Measurements from ENCODE around the gene PRRG1.
A peak's percentile ranks its signal among the peaks of the same experiment; 100 is the strongest.
"Not testable (repeated sequence)": the region's sequence is repeated elsewhere in the genome, so short reads cannot be mapped to it uniquely, and the experiment has no call there.

The PRRG1 gene

DNA sequence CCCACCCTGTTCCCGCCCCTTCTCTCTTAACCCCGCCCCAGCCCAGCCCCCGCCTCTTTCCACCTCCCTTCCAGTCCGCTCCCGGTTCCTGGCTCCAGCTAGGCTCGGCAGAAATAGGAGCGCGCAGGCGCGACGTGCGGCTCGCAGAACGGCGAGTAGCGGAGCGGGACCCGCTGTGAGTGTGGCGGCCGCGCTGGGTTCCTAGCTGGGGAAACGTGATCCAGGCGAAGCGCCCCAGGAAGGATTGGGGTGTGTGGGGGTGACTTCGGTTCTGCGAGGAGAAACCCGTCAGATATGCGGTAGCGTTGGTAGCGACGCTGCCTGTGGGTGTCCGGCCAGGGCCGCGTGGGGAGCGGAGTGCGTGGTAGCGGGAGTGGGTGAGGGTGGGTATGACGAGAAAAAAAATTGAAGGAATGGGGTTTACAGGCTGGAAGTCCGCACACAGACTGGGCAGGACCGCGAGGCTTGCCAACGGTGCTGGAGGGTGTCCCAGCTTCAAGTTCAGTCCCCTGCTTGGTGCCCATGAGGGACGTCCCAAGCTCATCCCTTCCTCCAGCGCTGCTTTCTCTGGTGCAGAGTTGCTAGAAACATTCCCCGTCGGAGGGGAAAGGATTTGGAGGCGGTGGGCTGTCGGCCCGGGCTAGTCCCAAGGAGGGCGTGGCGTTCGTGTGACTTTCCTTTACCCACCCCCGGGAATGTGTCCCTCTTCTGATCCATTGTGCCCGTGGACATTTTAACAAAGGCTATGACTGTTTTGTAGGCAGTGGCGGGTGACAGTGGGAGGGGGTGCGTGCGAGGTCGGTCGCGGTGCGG lies at the start of gene PRRG1:
PRRG1 (plus strand) TSS at position 144 of the 813 bp plus-strand sequence. CDS start 56,886 bp downstream, outside the sequence.
- DNase-seq (ENCODE audit: low spot score) = peak; percentile 71
- no peak for FAIRE-seq

DNA sequence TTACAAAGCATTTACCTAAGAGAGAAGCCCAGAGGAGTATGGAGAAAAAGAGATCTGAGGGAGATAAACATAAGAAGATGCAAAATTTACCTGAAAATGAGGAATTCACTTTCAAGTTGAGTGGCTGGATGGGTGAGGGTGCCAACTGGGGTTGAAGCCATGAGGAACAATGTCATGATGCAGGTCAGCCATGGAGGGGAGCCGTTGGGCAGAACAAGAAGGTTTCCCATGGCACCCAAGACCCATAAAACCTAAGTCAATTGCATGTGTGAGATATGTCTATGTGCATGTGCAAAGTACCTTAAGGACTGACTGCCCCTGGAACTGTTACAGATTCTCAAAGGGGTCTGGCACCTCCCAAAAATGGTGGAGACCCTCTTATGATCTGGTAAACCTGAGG lies 46.6 kb upstream of the PRRG1 start:
- FAIRE-seq (no peak), DNase-seq (ENCODE audit: low spot score) (no peak)

DNA sequence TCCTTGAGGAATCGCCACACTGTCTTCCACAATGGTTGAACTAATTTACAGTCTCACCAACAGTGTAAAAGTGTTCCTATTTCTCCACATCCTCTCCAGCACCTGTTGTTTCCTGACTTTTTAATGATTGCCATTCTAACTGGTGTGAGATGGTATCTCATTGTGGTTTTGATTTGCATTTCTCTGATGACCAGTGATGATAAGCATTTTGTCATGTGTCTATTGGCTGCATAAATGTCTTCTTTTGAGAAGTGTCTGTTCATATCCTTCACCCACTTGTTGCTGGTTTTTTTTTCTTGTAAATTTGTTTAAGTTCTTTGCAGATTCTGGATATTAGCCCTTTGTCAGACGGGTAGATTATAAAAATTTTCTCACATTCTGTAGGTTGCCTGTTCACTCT lies 43.9 kb upstream of the PRRG1 start:
- FAIRE-seq; DNase-seq (ENCODE audit: low spot score): not testable (repeated sequence)

DNA sequence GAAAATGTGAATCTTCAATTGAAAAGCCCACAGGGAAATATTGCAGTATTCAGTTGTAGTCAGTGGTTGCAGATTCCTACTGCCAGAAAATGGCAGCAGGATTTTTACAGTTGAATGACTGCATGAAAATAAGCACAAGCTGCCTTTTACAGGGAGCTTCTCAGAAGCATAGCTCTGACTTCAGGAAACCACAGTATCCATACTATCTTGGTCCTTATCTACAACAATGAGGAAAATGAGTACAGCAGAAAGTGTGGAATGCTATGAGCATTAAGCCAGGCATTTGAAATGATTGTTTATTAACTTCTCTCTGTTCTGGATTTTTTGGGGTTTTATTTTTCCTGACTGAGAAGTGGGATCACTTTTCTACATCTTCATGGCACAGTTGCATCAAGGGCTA lies 34.6 kb upstream of the PRRG1 start:
- DNase-seq (ENCODE audit: low spot score) (no peak), FAIRE-seq (no peak)

DNA sequence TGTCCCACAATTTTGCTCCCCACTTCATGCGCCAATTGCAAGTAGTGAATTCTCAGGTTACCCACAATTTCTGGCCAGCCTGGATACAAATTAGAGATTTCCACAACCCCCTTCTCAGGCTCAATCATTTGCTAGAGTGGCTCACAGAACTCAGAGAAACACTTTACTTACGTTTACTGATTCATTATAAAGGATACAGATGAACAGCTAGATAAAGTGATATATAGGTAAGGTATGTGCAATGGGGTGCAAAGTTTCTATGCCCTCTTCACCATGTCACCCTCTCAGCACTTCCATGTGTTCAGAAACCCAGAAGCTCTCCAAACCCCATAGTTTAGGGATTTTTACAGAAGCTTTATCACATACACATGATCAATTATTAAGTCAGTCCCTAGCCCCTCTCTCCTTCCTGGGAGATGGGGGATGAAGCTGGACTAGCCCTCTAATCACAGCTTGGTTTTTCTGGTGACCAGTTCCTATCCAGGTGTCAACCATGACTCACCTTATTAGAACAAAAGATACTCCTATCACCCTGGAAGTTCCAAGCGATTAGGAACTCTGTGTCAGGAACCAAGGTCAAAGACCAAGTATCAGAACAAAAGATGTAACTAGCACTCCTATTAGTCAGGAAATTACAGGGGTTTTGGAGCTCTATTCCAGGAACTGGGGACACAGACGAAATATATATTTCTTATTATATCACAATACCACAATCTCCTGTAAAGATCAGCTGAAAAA lies 33.5 kb upstream of the PRRG1 start:
- DNase-seq (ENCODE audit: low spot score) = no peak
- no peak for FAIRE-seq

DNA sequence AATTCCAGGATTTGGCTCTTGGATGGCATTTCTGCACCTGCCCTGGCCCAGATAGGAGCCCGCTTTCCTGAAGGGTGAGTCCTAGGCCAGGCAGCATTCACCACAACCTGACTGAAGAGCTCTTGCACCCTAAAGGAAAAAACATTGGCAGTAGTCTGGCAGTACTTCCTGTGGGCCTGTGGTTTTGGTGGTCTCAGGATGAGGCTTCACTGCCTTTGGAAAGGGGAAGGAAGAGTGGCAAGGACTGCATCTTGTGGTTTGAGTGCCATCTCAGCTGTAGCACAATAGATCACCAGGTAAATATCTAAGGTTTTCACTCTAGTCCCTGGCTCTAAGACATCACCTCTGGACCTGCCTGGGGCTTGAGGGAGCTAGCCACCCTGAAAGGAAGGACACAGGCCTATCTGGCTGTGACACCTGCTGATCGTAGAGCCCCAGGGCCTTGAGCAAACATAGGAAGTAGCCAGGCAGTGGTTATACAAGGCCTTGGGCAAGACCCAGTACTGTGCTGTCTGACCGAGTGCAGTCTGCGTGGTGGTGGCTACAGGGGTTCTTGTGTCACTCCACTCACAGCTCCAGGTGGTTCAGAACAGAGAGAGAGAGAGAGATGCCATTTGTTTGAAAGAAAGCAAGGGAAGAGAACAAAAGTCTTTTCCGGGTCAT lies 28.5 kb upstream of the PRRG1 start:
- no peak for FAIRE-seq

DNA sequence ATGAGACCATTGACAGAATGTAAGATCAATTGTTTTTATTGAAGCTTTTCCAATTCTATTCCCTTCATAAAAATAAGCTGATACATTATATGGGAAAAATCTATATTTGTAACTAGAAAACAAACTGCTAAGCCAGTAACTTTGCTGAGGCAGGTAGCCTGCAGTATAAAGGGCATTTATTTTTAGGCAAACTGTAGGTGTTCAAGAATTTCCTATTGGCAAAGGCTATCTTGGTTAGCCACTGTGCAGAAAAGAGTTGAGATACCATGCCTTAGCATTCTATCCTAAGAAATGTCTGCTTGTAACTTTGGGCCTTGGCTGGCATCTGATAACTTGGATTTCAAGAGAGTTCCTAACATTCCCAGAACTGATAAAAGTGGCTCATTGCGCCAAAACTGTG lies 18.5 kb upstream of the PRRG1 start:
- DNase-seq (ENCODE audit: low spot score) (no peak), FAIRE-seq (no peak)

More for the DNA sequence above, 28.5 kb upstream of the PRRG1 start:
- DNase-seq (ENCODE audit: low spot score) = no peak

DNA sequence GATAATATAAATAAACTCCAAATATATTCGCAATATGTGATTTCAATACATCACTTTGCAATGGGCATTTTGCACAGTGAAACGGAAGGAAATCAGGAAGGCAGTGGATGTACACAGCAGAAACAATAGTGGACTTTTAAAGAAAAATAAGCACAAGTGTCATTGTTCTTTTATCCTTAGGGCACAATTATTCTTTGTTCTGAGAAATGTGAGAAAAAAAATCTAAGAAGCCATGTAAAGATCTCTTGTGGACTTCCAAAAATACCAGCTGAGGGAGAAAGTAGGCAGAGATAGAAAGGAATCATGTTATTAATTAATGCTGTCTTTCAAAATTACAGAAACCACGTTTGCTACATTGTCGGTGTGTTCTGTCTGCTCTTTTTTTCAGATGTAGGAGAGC lies 17.6 kb upstream of the PRRG1 start:
- FAIRE-seq = no peak
- no peak for DNase-seq (ENCODE audit: low spot score)

DNA sequence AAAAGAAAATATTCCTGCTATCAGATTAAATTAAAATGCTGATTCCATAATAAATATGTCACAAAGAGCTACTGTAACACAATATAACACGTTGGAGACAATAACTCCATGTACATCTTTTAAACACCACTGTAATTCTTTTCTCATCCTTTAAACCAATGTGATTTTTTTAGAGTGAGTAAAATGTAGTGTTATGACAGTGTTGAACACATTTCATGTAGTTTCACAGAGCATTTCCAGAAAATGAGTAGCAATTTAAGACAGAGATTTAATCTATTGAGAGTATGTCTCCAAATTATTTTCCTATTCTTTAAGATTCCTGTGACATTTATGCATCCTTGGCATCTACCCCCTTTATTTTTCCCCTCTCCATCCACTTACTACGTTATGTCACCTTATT lies 17.1 kb upstream of the PRRG1 start:
- FAIRE-seq (no peak), DNase-seq (ENCODE audit: low spot score) (no peak)

DNA sequence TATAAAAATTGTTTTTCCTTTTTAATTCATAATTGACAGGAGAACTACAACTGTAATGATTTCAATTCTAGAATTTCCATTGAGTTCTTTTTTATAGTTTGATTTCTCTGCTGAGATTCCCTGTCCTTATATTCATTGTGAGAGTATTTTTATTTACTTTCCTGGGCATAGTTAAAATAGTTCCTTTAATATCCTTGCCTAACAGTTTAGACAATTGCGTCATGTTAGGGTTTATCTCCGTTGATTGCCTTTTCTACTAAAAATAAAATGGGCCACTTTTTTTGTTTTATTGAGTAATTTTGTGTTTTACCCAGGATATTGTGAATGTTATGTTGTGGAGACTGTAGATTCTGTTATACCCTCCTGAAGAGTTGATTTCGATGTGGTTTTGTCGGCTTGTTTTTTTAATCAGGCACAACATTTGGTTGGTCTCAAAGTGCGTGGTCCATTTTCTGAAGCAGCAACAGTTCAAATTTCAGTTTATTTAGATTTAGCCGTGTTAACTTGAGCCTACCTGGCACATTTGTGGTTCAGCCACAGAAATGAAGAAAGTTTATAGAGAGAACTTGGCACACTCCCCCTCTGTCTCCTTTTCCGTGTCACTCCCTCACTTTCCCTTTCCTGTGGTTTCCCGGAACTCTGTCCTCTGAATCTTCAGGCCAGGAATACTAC lies 16.0 kb upstream of the PRRG1 start:
- DNase-seq (ENCODE audit: low spot score) = no peak
- FAIRE-seq = no peak

DNA sequence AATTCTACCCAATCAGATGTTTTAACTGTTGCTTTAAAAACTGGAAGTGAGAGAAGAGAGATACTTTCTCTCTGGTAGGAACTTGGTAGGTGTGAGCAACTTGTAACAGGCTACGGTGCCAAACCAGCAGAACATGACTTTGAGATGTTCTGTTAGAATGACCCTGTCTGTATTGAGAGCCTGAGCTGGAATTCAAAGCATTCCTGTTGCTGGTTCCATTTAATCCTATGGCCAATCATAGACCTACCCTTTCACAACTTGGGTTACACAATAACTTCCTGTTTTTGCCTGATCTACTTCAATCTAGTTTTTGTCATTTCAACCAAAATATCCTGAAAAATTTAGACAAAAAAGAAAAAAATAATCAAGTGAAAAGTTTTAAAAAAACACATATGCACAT lies 1.7 kb upstream of the PRRG1 start:
- FAIRE-seq (no peak), DNase-seq (ENCODE audit: low spot score) (no peak)

DNA sequence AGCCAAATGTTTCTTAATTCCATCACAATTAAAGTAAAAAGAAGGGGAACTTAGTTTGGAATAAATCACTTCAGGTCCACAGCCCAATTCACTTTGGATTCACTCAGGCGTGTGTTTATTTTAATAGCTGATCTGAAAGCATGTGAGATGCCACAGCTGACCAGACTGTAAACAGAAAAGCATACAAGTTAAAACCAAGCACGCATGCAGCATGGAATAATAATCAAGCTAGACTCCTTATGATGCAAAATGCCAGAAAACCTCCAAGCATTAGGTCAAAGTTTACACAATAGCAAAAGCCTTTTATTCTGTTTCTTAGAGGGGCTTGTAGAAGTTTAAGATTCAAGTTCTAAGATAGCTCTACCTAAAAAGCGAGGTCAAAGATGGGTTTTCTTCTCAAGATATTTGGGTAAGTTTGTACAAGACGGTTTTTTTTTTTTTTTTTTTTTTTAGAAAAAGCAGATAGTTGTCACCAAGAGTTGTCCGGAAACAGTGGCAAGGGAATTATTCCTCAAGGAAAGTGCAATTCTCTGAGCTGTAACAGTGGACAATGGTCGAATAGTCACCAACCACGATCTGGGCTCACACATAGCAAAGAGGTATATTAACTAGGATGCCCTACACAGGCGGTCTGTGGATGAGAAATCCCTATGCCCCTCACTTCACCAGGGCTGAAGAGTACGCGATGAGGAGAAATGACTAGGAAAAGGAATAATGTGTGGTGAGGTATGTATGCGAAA lies 763 bp upstream of the PRRG1 start:
- DNase-seq (ENCODE audit: low spot score) (no peak), FAIRE-seq (no peak)

DNA sequence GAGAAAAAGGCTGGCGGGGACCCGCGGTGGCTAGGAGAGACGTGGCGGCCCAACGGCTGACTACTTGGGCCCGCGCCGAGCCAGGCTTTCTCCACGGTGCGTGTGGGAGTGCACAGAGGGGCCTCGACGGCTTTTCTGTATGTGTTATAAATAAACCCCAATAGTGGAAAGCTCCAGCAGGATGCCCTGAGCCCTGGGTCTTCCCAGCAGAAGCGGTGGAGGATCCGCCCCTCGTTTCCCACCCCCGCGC lies 268 bp upstream of the PRRG1 start:
- FAIRE-seq = no peak
- DNase-seq (ENCODE audit: low spot score) = no peak

DNA sequence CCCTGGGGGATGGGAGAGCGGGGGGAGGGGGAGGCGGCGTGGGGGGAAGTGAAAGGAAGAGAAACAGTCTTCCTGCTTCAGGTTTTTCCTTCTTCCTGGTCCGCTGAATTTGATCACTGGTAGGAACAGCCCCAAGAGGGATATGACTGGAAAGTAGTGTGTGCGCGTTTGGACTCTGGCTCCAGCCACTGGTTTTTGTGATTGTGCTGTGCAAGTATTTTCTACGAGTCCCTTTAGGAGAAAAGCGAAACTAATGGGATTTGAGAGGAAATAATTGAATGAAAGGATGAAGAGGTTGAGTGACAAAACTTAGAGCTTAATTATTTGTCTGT lies 836 bp downstream of the PRRG1 start:
- DNase-seq (ENCODE audit: low spot score) = peak; percentile 2
- no peak for FAIRE-seq

DNA sequence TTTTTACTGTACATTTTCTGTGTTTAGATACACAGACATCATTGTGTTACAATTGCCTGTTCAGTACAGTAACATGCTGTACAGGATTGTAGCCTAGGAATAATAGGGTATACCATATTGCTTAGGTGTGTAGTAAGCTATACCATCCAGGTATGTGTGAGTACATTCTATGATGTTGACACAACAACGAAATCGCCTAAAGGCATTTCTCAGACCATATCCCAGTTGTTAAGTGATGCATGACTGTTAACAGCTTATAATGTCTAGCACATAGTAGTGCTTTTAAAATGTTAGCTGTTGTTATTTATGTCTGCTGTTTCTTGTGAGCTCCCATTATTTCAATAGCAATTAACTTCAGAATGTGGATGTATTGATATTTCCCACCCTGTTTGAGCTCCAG lies 4.5 kb downstream of the PRRG1 start:
- FAIRE-seq (no peak), DNase-seq (ENCODE audit: low spot score) (no peak)

DNA sequence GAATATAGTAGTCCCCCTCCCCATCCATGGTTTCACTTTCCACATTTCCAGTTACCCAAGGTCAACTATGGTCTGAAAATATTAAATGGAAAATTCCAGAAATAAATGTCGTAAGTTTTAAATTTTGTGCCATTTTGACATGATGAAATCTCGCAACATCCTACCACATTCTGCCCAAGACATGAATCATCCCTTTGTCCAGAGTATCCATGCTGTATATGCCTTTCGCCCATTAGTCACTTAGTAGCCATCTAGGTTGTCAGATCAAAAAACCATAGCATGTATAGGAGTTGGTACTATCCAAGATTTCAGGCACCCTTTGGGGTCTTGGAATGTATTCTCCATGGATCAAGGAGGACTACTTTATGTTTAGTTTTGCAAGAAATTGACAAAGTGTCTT lies 8.3 kb downstream of the PRRG1 start:
- FAIRE-seq = no peak
- no peak for DNase-seq (ENCODE audit: low spot score)

DNA sequence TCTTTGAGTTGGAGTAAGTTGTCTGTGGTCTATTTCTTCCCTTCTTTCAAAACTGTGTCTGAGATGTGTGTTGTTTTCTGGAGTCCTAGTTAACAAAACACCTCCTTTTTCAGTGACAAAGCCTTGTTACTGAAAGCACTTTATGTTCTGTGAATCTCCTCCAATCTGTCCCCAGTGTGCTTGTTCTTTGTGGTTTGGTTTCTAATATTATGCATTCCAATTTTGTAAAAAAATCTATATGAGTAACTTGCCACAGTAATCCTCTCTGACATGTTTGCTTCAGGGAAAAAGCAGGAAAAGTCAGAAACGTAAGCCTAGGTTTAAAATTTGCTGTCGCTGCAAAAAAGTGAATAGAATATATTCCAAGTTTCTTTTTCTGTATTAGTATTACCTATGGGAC lies 12.4 kb downstream of the PRRG1 start:
- FAIRE-seq (no peak), DNase-seq (ENCODE audit: low spot score) (no peak)

DNA sequence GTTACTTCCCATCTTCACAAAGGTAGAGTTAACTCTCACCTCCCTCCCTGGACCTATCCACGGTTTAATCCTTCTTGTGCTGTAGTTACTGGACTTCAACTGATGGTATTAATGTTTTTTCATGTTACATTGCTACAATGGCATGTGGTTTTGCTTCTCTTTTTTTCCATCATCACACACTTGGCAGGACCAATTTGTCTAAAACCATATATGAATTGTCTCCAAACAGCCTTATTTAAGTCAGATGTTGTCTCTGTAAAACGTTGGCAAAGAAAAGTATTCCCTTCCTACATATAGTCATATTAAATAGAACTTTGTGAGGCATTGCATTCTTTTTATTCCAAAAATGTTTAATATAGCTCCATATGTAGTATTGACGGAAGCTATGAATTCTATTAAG lies 15.5 kb downstream of the PRRG1 start:
- no peak for DNase-seq (ENCODE audit: low spot score)
- FAIRE-seq = no peak

DNA sequence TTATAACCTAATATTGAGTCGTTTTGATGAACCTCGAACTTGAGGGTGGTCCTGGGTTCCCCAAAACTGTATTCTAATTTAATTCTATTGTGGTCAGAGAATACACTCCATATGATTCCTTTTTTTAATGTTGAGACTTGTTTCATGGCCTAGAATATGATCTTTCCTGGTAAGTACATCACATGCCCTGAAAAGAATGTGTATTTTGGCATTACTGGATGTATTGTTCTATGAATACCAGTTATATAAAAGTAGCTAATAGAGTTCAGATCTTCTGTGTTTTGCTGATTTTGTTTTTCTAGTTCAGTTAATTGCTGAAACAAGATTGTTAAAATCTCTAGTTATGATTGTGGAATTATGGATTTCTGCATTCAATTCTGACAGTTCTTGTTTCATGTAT lies 18.8 kb downstream of the PRRG1 start:
- FAIRE-seq = no peak

DNA sequence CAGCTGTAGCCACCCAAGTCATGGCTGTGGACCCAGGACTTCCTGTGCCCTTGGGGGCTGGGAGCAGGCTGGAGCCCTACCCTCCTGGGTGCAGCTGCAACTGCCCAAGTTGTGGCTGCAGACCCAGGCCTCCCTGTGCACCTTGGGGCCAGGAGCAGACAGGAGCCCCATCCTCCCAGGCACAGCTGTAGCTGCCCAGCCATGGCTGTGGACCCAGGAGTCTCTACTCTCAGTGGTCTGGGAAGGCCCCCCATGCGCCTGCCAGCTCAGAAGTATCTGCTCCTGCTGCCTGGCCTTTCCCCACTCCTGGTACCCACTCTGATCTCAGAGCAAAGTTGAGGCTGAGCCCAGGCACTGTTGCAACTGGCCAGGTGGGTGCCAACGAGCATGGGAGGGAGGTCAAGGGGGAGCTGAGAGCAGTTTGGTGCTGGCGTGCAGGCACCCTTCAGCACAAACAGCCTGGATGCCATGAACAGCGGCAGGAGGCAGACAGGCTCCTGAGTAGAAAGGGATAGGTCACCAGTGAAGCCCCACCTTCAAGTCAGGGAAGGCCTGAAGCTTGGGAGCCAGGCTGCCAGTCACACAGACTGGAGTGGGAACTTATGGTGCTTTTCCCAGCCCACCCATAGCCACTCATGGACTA lies 21.5 kb downstream of the PRRG1 start:
- DNase-seq (ENCODE audit: low spot score) (no peak), FAIRE-seq (no peak)

More for the DNA sequence above, 18.8 kb downstream of the PRRG1 start:
- DNase-seq (ENCODE audit: low spot score) = no peak

DNA sequence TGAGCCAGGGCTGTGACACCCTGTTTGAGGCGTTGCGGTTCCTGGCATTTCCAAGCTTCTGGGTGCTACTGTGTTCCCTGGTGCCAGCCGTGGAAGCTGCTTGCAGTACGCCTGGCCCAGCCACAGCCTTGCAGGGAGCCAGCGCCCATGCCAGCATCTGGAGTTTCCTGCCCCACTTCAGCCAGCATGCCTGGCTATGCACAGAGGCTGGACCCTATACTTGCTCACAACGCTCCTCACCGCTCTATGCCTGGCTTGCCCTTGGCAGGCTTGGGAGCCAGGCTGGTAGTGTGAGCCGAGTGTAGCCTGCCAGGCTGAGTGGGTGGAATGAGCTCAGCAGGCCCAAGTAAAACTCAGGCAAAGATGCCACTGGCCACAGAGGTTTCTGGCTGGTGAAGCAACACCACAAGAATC lies 22.4 kb downstream of the PRRG1 start:
- DNase-seq (ENCODE audit: low spot score) (no peak), FAIRE-seq (no peak)
